ENCODE data around the gene MMRN1. TPM values are rescaled to one million over a fixed set of nuclear protein-coding genes. Genes with fewer than 3 reads are reported as not detected.

Gene MMRN1, protein sequence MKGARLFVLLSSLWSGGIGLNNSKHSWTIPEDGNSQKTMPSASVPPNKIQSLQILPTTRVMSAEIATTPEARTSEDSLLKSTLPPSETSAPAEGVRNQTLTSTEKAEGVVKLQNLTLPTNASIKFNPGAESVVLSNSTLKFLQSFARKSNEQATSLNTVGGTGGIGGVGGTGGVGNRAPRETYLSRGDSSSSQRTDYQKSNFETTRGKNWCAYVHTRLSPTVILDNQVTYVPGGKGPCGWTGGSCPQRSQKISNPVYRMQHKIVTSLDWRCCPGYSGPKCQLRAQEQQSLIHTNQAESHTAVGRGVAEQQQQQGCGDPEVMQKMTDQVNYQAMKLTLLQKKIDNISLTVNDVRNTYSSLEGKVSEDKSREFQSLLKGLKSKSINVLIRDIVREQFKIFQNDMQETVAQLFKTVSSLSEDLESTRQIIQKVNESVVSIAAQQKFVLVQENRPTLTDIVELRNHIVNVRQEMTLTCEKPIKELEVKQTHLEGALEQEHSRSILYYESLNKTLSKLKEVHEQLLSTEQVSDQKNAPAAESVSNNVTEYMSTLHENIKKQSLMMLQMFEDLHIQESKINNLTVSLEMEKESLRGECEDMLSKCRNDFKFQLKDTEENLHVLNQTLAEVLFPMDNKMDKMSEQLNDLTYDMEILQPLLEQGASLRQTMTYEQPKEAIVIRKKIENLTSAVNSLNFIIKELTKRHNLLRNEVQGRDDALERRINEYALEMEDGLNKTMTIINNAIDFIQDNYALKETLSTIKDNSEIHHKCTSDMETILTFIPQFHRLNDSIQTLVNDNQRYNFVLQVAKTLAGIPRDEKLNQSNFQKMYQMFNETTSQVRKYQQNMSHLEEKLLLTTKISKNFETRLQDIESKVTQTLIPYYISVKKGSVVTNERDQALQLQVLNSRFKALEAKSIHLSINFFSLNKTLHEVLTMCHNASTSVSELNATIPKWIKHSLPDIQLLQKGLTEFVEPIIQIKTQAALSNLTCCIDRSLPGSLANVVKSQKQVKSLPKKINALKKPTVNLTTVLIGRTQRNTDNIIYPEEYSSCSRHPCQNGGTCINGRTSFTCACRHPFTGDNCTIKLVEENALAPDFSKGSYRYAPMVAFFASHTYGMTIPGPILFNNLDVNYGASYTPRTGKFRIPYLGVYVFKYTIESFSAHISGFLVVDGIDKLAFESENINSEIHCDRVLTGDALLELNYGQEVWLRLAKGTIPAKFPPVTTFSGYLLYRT
- total RNA-seq, result 42.6 TPM
- long read RNA-seq, full-length matches to known transcripts, result 26 of 34 reads
- long read RNA-seq, partial matches to known transcripts, result 2 of 34 reads
- long read RNA-seq, other reads (novel, unspliced or antisense), result 6 of 34 reads

DNA sequence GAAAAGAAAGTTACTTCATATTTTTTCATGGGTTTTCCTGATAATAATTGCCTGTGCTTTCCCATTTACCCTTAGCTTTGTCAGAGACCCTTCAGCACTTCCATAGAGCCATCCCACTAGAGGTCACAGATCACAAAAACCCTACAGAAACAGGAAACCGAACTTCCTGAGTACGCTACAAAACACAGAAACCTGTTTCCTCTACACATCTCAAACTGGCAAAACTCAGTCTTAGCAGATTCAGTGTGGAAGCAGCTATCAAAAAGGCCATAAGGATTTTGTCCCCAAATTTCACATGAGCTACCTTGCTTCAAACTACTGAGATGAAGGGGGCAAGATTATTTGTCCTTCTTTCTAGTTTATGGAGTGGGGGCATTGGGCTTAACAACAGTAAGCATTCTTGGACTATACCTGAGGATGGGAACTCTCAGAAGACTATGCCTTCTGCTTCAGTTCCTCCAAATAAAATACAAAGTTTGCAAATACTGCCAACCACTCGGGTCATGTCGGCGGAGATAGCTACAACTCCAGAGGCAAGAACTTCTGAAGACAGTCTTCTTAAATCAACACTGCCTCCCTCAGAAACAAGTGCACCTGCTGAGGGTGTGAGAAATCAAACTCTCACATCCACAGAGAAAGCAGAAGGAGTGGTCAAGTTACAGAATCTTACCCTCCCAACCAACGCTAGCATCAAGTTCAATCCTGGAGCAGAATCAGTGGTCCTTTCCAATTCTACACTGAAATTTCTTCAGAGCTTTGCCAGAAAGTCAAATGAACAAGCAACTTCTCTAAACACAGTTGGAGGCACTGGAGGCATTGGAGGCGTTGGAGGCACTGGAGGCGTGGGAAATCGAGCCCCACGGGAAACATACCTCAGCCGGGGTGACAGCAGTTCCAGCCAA lies at the start of gene MMRN1:
TSS of gene MMRN1 (plus strand) at position 206 of the 902 bp plus-strand sequence. CDS start at position 324, 118 bp downstream.
- TF ChIP-seq, protein P1, sequence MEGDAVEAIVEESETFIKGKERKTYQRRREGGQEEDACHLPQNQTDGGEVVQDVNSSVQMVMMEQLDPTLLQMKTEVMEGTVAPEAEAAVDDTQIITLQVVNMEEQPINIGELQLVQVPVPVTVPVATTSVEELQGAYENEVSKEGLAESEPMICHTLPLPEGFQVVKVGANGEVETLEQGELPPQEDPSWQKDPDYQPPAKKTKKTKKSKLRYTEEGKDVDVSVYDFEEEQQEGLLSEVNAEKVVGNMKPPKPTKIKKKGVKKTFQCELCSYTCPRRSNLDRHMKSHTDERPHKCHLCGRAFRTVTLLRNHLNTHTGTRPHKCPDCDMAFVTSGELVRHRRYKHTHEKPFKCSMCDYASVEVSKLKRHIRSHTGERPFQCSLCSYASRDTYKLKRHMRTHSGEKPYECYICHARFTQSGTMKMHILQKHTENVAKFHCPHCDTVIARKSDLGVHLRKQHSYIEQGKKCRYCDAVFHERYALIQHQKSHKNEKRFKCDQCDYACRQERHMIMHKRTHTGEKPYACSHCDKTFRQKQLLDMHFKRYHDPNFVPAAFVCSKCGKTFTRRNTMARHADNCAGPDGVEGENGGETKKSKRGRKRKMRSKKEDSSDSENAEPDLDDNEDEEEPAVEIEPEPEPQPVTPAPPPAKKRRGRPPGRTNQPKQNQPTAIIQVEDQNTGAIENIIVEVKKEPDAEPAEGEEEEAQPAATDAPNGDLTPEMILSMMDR (IDR thresholded peaks at IDR 0.05), result no peak
- no peaks in the 10 kb centered on the region for H3K27me3 ChIP-seq (ENCODE audit: low read depth)
- no peaks in the 10 kb centered on the region for H3K4me1 ChIP-seq
- DNase-seq, result no peak
- no peak within 1 kb of the TSS for H3K27ac ChIP-seq
- intact Hi-C loops (cut with DNase I), result no loop called here
- no peaks in the 10 kb centered on the region for H3K36me3 ChIP-seq
- no peak within 1 kb of the TSS for H3K4me3 ChIP-seq
- H3K9me3 ChIP-seq, result no peaks in the 10 kb centered on the region
- no peak for ATAC-seq

DNA sequence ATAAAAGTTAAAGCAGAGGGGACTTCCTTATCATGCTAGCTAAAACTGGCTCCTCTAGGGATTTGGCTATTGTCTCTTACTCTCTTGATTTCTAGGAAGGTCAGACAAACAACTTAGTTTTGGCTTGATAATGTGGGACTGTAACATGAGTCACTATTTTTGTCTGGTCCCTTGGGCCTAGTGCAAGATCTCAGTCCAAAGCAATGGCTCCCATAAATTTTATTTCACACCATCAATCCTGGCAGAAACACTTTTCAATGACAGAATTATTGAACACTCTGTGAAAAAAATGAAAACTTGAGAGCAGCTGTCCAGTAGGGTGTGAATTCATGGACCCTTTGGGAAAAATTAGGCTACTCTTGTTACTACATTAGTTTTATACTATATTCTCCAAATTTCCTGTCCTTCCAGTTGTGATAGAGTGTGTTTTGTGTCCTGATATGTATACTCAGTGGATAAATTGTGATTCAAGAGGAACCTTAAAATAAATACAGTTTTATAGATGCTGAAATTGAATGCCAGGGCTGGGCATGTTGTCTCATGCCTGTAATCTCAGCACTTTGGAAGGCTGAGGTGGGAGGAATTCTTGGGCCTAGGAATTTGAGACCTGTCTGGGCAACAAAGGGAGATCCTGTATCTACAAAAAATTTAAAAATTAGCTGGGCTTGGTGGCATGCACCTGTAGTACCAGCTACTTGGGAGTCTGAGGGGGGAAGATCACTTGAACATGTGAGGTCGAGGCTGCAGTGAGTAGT lies 46.9 kb upstream of the MMRN1 start:
- DNase-seq (no peak), ATAC-seq (no peak)
- H3K9me3 ChIP-seq, result peaks cover 3% of the 10 kb centered on the region
- no peaks in the 10 kb centered on the region for H3K27me3 ChIP-seq (ENCODE audit: low read depth)
- H3K4me3 ChIP-seq, result no peak overlapping the region
- no peaks in the 10 kb centered on the region for H3K4me1 ChIP-seq
- TF ChIP-seq, protein P1 (IDR thresholded peaks at IDR 0.05), result no peak
- H3K36me3 ChIP-seq, result no peaks in the 10 kb centered on the region
- intact Hi-C loops (cut with DNase I), result no loop called here
- H3K27ac ChIP-seq, result no peak overlapping the region

DNA sequence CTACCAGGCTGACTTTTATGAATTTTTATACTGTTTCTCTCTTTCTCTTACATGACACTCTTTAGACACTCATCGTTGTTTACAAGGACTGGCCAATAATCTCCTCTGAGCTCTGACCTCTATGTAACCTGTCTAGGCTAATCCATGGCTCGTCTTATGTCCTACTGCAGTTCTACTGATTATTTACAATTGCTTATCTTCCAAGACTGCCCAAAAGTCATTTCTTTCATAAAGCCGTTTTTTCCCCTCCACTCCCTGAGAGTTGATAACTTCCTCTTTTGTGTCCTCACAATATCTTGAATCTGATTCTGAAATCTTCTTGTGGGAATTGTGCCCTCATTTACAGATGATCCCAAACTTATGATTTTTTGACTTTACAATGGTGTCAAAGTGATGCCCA lies 39.4 kb upstream of the MMRN1 start:
- Histone ChIP-seq H3K36me3 (no peaks in the 10 kb centered on the region), H3K4me1 (no peaks in the 10 kb centered on the region), H3K4me3 (no peak overlapping the region), H3K27me3 (ENCODE audit: low read depth) (no peaks in the 10 kb centered on the region), H3K9me3 (no peaks in the 10 kb centered on the region), H3K27ac (no peak overlapping the region)
- no peak for ATAC-seq
- no peak for DNase-seq
- intact Hi-C loops (cut with DNase I), result no loop called here
- TF ChIP-seq, protein P1 (IDR thresholded peaks at IDR 0.05), result no peak

DNA sequence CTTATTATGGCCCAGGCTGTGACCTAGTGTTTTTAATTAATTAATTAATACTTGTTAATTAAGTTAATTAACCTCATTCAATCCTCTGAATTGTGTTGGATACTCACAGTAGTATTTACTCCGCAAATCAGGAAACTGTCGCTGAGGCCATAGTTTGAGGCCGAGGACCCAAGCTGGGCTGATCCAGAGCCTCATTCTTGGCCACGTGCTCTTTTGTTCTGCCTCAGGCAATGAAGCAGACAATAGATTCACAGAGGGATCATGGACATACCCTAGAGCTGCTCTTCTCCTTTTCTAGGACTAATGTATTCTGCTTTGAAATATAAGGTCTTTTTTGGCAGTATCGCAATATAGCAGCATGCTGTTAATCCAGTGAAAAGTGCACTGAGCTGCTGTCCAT lies 33.7 kb upstream of the MMRN1 start:
- Histone ChIP-seq H3K27me3 (ENCODE audit: low read depth) (no peaks in the 10 kb centered on the region), H3K4me1 (no peaks in the 10 kb centered on the region), H3K9me3 (no peaks in the 10 kb centered on the region), H3K4me3 (no peak overlapping the region), H3K27ac (no peak overlapping the region), H3K36me3 (no peaks in the 10 kb centered on the region)
- TF ChIP-seq, protein P1 (IDR thresholded peaks at IDR 0.05), result no peak
- ATAC-seq, result no peak
- no peak for DNase-seq
- intact Hi-C loops (cut with DNase I), result no loop called here
